Liver (tissue), 3 donors: ENCODE results near the gene DOCK9.

Experiments used
- CTCF ChIP-seq: fragments of 150-350 bp; IDR thresholded peaks from 2 replicates; pipeline ENCODE4 v1.5.1; 2017; ENCODE audit warnings: improper control_type of control experiment, low read depth, low read length; ENCODE audit not compliant: missing input control
- GABPA ChIP-seq, 2 donors: IDR thresholded peaks in 1 of 2; conservative IDR thresholded peaks in 1 of 2; 2 replicates each; pipeline ENCODE4 v1.6.1; 2016; ENCODE audit warnings: antibody characterized with exemption in 2 of 2, mild to moderate bottlenecking in 1 of 2, moderate library complexity in 1 of 2
- JUND ChIP-seq, 2 donors: IDR thresholded peaks; 2 replicates each; pipeline ENCODE4 v1.6.1; 2016; ENCODE audit warnings: antibody characterized with exemption in 2 of 2
- RAD21 ChIP-seq, 2 donors: IDR thresholded peaks; 2 replicates each; pipeline ENCODE4 v1.6.1; 2016; ENCODE audit warnings: antibody characterized with exemption in 2 of 2, mild to moderate bottlenecking in 2 of 2
- YY1 ChIP-seq: IDR thresholded peaks from 2 replicates; pipeline ENCODE4 v1.6.1; 2016; ENCODE audit warnings: antibody characterized with exemption, mild to moderate bottlenecking
- TF ChIP-seq, protein P1 (sequence below): IDR thresholded peaks from 2 replicates; pipeline ENCODE4 v1.6.1; 2016; ENCODE audit warnings: antibody characterized with exemption, mild to moderate bottlenecking
- donor health status: healthy.
- donor health status: healthy.

GRCh38 chr13:98783856-98784478, 193.9 kb downstream of the DOCK9 start:
- no peak for TF ChIP-seq CTCF
- no peak for TF ChIP-seq GABPA (IDR thresholded peaks at IDR 0.05 in 1 of 2, conservative IDR thresholded peaks at IDR 0.05 in 1 of 2)
- no peak for TF ChIP-seq JUND (IDR thresholded peaks at IDR 0.05)
- TF ChIP-seq YY1 = no peak
- TF ChIP-seq, protein P1, sequence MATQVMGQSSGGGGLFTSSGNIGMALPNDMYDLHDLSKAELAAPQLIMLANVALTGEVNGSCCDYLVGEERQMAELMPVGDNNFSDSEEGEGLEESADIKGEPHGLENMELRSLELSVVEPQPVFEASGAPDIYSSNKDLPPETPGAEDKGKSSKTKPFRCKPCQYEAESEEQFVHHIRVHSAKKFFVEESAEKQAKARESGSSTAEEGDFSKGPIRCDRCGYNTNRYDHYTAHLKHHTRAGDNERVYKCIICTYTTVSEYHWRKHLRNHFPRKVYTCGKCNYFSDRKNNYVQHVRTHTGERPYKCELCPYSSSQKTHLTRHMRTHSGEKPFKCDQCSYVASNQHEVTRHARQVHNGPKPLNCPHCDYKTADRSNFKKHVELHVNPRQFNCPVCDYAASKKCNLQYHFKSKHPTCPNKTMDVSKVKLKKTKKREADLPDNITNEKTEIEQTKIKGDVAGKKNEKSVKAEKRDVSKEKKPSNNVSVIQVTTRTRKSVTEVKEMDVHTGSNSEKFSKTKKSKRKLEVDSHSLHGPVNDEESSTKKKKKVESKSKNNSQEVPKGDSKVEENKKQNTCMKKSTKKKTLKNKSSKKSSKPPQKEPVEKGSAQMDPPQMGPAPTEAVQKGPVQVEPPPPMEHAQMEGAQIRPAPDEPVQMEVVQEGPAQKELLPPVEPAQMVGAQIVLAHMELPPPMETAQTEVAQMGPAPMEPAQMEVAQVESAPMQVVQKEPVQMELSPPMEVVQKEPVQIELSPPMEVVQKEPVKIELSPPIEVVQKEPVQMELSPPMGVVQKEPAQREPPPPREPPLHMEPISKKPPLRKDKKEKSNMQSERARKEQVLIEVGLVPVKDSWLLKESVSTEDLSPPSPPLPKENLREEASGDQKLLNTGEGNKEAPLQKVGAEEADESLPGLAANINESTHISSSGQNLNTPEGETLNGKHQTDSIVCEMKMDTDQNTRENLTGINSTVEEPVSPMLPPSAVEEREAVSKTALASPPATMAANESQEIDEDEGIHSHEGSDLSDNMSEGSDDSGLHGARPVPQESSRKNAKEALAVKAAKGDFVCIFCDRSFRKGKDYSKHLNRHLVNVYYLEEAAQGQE = no peak
- no peak for TF ChIP-seq RAD21 (IDR thresholded peaks at IDR 0.05)
